Activated naive CD8-positive, alpha-beta T cell treated with anti-CD3 and anti-CD28 coated beads, Interleukin-2, amount 50 U/mL, for 16 hours (primary cell): ENCODE measurements around the gene RHCE.
"Not testable (repeated sequence)": the region's sequence is repeated elsewhere in the genome, so short reads cannot be mapped to it uniquely, and the experiment has no call there.

ENCODE experiments used
- DNase-seq: peaks from one replicate; pipeline ENCODE4 v3.0.0-alpha.2; 2020; ENCODE audit warnings: low read depth, low spot score

Gene RHCE

DNA sequence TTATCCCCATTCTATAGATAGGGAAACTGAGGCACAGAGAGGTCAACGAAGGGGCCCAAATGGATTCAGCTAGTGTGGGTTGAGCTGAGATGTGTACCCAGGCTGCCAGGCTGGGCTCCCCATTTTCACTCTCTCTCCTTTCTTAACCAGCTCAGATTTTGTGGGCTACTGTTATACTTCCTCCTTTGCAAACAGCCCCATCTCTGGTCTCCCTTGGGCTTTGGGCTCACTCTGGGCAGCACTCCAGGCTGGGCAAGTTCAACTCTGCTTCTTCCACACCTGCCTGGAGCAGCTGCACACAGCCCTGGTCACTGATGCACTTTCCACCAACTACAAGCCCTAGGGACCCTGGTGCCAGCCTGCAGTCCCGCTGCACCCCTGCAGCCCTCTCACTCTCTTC, 22.5 kb downstream of the RHCE start:
- not testable (repeated sequence) for DNase-seq

DNA sequence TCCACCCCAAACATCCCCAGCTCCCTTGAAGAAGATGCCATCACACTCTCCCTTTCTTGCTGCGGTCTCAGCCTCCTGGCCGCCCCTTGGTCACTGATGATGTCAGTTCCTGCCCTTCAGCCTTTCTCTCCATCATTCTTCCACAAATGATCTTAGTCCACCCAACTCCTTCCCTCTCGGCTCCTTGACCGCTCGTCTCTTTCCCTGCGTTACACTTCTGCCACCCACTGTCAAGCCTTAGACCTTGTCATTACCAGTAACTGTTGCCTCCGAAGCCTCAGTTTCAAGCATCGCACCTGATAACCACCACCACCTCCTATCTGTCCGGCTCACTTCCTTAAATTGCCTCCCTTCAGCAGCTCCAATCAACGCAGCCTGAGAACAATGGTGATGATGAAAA, 23.1 kb downstream of the RHCE start:
- DNase-seq: not testable (repeated sequence)

DNA sequence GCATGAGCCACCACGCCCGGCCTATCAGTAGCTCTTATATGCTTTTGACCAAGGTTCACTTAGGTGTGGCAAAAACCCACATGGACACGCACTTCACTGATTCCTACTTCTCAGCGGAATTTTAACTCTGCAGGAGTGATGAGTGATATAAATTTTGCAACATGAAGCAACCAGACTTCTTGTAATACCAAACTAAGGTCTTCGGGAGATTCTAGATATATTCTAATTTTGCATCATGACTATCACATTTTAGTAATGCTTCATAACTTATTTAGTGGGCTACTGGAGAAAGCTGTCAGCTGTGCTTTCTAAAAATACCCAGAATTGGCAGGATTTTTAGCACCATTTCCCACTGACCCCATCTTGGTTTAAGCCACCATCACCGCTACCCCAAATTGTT, 27.8 kb downstream of the RHCE start:
- DNase-seq: no peak

DNA sequence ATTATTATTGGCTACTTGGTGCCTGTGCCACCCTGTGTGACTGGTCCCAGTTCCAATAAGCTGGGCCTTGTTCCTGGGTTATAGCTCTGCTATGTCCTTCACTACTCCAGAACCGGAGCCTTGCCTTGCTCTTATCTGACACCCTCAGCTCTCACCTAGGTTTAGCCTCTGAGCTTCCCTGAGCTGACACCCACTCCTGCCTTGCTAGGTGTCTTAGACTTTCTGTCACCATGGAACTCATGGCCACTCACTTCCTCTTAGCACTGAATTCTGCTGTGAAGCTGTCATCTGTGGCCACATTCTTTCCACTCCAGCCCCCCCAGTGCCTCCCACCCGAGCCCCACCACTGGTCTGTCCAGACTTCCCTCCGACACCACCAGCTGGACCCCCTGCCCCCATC, 30.9 kb downstream of the RHCE start:
- DNase-seq: not testable (repeated sequence)

DNA sequence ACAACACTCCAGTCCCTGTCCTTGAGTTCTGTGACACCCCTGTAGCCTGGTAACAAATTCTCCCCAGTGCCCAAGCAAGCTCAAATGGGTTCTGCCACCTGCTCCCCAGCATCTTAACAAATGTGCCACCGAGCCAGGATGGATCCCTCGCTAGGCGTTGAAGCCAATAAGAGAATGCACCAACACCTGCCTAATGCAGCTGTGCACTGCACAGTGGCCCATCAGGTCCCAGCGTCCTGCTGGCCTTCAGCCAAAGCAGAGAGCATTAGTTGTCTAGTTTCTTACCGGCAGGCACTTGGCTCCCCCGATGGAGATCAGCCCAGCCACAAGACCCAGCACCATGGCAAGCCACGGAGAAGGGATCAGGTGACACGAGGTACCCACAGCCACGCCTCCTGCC, 31.9 kb downstream of the RHCE start:
- not testable (repeated sequence) for DNase-seq

DNA sequence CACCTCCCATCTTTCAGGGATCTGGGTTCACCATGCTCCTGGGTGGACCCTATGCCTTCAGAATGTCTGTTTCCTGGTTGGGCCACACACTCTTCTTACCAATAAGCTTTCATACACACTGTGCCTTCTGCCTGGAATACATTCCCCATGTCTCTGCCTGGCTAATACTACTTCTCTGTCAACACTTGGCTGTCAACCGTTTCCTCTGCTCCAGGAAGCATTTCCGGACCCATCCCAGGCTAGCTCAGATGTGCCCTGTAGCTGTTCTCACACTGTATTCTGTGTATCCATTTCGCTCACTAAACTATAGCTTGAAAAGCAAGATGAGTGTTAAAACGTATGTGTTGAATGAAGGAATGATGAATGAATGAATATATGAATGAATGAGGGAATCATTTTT, 33.5 kb downstream of the RHCE start:
- not testable (repeated sequence) for DNase-seq

DNA sequence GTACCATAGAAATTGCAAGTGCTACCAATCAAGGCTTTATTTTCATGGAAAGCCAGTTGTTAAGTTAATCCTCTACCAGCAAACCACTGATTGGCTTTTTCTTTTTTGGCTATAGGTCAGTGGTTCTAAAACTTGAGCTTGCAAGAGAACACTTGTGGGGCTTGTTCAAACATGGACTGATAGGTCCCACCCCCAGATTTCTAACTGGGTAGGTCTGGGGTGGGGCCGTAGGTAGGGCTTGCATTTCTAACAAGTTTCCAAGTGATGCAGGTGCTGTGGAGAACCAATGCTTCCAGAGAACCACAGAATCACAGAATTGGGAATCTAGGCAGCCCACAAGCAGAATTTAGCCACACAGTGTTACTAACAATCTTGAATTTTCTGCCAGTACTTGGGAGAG, 36.8 kb downstream of the RHCE start:
- DNase-seq: not testable (repeated sequence)

DNA sequence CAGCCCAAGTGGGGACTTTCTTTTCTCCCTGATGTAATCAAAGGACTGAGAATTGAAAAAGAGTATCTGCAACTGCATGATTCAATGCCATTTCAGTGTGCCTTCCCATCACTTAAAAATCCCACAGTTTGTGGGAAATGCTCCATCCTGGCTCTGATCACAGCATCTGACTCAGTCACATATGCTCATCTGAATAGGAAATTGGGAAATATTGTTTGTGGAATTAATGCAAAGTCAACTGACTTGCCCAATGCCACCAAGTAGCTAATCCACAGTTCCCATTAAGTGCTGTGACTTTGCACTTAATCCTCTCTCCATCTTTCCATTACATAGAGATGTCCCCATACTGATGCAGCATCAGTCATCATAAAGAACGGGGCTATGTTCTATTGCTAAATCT, 37.5 kb downstream of the RHCE start:
- DNase-seq: not testable (repeated sequence)

DNA sequence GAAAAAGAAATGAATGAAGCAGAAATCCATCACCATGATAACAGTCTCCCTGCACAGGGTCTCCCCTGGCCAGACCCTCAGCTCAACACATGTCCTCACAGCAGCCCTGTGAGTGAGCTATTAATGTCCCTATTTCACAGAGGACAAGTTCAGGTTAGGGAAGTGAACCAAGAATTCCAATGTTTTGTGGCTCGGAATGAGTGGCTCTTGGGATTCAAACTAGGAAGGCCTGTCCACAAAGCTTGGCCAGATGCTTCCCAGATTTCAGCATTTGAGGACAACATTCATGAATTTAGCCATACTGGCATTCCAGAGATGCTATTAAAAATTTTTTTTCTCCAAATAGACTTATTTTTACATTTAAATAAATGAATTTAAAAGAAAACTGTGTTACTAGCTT, 38.1 kb downstream of the RHCE start:
- not testable (repeated sequence) for DNase-seq

DNA sequence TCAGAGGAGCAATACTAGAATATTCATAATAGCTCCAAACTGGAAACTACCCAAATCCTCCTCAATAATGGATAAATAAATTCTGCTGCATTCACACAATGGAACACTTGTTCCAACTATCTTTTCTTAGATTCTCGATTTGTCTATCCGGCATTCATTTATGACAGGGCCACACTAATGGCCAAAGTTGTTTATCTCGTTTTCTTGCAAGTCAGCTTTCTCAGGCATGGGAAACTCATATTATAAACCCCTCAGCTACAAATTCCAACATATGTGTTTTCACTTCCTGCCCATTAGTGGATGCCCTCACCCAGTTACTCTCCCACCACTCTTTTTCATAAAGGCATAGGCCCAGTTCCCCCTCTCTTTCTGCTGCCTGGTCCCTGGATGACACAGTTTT, 42.3 kb downstream of the RHCE start:
- not testable (repeated sequence) for DNase-seq

DNA sequence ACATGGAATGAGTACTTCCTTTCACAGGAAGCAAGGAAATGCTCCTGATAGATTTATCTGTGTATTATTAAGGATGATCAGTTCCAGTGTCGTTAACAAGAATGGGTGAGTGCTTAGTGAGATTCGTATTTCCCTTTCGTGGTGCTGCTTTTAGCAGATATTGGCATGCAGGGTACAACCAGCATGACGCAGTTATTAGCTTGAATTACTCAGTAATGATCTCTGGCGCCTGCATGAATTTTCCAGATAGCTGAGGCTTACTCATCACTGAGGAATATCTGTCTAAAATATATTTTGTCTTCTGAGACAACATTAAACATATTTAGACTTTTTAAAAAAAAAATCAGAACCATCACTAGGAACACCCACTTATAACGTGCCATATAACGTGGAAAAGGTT, 48.9 kb downstream of the RHCE start:
- DNase-seq: not testable (repeated sequence)

DNA sequence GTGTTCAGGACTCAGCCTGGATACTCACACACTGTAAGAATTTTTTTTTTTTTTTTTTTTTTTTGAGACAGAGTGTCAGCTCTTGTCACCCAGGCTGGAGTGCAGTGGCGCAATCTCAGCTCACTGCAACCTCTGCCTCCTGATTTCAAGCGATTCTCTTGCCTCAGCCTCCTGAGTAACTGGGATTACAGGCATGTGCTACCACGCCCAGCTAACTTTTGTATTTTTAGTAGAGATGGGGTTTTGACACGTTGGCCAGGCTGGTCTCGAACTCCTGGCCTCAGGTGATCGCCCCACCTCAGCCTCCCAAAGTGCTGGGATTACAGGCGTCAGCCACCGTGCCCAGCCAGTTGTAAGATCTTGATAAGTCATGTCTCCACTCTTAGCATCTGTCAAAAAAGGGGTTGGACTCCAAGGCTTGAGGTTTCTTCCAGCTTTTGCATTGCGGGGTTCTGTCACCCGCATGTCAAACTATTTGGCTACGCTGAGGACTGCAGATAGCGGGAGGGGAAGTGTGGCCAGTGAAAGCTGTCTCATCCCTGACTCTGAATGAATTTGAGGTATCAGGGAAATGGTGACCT, 50.8 kb downstream of the RHCE start:
- DNase-seq: not testable (repeated sequence)

DNA sequence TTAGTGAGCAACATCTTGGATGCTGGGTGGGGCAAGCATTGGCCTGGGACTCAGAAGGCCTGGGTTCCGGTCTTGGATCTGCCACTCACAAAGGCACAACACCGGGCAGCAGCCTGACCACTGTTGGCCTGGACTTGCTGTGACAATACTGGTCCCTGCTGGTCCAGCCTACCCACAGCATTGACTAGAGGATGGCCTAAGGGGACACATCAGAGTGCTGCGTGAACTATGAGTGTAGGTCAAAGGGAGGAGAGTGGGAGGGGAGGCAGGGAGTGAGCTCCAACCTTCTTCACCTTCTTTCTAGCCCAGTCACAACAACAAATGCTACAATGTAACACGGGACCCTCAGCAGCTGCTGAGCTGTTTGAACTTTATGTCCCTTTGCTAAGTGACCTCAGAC, 51.4 kb downstream of the RHCE start:
- no peak for DNase-seq

DNA sequence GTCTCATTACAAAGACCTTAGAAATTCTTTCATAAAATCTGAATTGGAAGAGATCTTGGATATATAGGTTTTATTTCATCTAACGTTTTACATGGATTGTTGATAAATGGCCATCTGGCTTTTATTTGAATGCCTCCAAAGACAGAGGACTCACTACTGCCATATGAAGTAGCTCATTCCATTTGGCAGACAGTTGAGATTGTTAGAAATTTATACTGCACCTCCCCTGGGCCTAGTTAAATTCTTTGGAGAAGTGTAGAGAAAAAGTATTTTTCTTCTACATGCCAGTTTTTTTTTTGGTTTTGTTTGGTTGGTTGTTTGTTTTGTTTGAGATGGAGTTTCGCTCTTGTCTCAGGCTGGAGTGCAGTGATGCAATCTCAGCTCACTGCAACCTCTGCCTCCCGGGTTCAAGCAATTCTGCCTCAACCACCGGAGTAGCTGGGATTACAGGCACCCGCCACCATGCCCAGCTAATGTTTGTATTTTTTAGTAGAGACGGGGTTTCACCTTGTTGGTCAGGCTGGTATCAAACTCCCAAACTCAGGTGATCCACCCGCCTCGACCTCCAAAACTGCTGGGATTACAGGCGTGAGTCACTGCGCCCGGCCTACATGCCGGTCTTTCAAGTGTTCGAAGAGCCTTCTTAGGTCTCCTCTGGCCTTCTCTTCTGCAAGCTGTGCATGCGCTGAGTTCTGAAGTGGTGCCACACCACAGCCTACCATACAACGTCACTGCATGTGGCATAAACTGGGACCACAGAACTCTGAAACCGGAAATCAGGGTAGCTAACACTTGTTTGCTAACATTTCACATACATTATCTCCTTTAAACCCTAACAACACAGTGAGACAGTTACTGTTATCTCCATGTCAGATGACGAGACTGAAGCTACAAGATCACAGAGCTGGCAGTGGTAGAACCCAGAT, 57.7 kb downstream of the RHCE start:
- not testable (repeated sequence) for DNase-seq

DNA sequence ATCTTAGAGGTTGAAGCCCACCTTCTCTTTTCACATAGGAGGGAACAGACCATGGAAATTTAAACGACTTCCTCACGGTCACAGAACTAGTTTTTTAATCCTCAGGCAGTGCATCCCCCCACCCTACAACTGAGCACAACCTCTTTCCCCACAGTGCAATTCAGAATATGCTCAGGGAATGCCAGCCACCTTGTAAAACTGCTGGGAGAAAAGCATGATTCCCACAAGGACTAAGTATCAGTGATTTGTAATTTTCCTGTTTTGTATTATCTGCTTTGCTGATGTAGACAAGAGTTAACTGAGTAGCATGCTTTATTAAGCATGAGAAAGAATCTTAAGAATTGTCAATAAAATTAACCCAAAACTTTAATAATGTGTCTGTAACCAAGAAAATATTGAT, 58.7 kb downstream of the RHCE start:
- DNase-seq: no peak

DNA sequence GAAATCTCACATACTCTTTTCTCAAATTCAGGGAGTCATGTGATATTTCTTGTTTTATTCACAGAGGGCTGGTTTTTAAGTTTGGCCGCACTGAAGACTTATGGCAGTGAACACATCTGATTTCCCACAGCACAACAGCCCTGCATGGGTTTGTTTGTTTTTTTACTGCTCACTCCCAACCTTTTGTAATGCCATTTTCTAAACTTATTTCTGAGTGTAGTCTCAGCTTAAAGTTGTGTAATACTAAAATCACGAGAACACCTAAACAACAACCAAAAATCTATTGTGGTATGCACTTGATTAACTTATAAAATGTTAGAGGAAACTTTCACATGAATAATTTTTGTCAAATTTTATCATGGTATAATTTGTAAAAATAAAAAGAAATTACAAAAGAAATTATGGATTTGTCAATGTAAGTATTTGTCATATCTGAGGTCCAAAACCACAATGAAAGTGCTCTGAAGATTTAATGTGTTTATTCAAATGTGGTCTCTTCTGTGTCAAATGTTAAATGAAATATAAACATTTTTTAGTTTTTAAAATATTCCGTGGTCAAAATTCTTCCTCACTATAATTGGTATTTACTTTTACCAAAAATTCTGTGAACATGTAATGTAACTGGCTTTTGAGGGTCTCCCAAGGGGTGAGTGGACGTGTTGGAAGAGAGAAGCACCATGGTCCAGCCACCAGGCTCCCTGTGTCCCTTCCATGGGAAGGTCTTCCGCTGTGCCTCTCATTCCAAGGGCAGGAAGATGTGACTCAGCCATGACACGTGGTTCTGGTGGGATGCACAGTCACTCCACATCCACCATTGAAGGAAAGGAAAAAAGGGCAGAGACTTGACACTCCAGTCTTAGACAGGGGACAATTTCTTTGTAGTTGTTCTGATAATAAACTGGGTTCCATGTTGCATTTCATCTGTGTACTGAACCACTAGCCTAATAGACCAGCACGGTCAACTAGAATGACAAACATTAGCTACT, 59.7 kb downstream of the RHCE start:
- DNase-seq: no peak

DNA sequence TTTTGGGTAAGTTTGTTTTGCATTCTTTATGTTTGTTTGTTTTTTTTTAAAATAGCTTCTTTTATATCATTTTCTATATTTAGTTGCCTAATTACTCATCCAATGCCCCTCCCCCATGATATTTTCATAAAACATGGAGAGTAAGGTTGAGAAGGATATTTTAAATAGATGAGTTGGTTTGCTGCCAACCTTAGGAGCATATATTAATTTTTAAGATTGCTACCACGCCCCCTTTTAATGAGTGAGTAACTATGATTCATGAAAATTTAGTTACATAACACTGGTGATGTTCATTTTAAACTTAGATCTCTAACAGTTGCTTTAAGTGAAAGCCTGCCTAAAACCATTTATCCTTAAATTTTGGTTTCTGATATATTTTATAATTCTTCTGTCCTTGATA, 63.8 kb downstream of the RHCE start:
- no peak for DNase-seq

DNA sequence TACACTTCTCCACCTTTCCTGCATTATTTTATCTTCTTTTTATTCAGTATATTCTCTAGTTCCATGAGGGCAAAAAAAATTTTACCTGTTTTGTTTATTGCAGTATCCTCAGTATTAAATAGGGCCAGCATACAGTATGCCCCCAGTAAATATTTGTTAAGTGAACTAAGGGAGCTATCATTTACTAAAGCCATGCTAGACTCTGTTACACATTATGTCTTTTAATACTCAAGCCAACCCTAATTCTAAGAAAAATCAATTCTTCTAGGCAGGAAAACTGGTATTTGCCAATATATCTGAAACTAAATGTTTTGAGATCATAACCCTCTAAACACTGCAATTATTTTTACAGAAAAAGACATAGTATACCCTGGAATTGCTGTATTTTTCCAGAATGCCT, 64.2 kb downstream of the RHCE start:
- no peak for DNase-seq

DNA sequence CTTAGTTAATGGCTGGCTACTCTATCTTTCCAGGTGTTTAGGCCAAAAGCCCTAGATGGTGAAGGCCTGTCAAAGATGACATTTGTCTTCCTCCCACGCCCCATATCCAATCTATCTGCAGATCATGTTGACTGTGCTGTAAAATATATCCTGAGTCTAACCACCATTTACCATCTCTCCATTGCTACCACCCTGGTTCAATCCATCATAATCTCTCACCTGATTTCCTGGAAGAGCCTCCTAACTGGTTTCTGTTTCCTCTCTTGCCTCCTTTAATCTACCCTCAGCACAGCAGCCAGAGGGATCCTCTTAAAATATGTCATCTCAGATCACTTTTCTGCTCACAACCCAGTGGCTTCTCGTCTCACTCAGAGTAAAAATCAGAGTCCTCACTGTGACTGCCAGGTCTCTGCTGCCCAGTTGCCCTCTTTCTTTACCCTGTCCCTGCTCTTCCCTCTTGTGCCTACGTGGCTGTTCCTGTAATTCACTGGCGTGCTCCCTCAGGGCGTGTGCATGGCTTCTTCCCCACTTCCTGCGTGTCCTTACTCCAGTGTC, 64.7 kb downstream of the RHCE start:
- no peak for DNase-seq

DNA sequence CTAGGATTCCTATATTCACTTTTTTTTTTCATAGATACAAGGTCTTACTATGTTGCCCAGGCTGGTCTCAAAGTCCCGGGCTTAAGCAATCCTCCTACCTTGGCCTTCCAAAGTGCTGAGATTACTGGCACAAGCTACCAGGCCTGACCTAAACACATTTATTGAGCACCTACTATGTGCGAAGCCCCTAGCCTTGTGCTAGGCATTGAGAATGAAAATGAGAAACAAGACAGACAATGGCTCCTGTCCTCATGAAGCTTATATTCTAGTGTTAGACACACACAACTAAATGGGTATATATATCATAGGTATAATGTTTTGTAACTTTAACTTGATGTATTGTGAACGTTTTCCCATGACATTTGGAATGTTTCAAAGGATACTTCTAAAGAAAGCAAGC, 71.0 kb downstream of the RHCE start:
- DNase-seq: no peak

DNA sequence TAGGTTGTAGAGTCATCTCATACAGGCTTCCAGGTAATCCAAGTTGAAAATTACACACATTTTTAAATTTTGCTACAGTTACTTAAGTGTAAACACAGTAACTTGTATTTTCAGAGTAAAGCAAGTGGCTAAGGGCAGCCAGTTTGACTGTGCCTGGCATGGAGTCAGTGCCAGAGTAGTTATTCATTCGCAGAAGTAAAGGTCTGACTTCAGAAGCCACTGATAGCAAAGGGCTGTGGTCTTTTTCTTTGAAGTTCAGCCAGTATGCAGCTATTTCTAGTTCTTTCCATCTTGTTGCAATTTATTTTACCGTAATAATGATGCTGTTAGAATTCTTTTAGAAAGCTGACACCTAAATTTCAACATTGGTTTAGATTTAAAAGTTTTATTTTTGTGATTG, 73.1 kb downstream of the RHCE start:
- DNase-seq: no peak

DNA sequence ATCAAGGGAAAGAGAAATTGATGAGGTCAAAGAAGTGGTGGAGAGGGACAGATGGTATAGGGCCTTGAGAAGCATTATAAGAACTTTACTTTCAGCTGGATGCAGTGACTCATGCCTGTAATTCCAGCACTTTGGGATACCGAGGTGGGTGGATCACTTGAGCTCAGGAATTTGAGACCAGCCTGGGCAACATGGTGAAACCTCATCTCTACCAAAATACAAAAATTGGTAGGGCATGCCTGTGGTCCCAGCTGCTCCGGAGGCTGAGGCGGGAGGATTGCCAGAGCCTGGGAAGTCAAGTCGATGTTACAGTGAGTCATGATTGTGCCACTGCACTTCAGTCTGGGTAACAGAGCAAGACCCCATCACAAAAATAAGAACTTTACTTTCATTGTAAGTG, 76.8 kb downstream of the RHCE start:
- no peak for DNase-seq
